ENCODE results near the gene KIF5C. TPM values are rescaled to one million over a fixed set of nuclear protein-coding genes. Genes with fewer than 3 reads are reported as not detected.

The KIF5C gene
- total RNA-seq, 1 donor from 2014 or later: 24.3 TPM

- DNase-seq (ENCODE audit: low read depth): no peak
- H3K9me3 Mint-ChIP-seq (ENCODE audit: unreplicated experiment): no peaks in the 10 kb centered on the region
- peaks cover 6% of the 10 kb centered on the region for H3K36me3 Mint-ChIP-seq (ENCODE audit: low read depth, unreplicated experiment)
- FAIRE-seq: no peak
- Histone ChIP-seq H3K4me1 (ENCODE audit: insufficient read depth, low read length) (no peaks in the 10 kb centered on the region), H3K27me3 (ENCODE audit: insufficient read depth, low read length) (no peaks in the 10 kb centered on the region), H3K9me3 (ENCODE audit: insufficient read depth, low read depth, low read length) (no peaks in the 10 kb centered on the region), H3K4me2 (ENCODE audit: low read length) (no peak overlapping the region), H3K4me3 (ENCODE audit: insufficient read depth, low read depth, low read length) (no peak overlapping the region), H2AFZ (ENCODE audit: low read depth, low read length) (no peak overlapping the region), H3K79me2 (ENCODE audit: insufficient read depth, low read length) (no peaks in the 10 kb centered on the region), H3K36me3 (ENCODE audit: insufficient read depth, low read length) (no peaks in the 10 kb centered on the region), H3K27ac (ENCODE audit: low read depth, low read length) (no peak overlapping the region), H3K9ac (ENCODE audit: low read length) (no peak overlapping the region), H4K20me1 (ENCODE audit: insufficient read depth, low read length) (no peaks in the 10 kb centered on the region)
- H3K4me3 Mint-ChIP-seq (ENCODE audit: unreplicated experiment): no peak overlapping the region
- no peak overlapping the region for H3K27ac Mint-ChIP-seq (ENCODE audit: unreplicated experiment)
- H3K4me1 Mint-ChIP-seq (ENCODE audit: low read depth, unreplicated experiment): no peaks in the 10 kb centered on the region
- no peaks in the 10 kb centered on the region for H3K27me3 Mint-ChIP-seq (ENCODE audit: low read depth, unreplicated experiment)
- no peak for TF ChIP-seq EZH2 (IDR thresholded peaks at IDR 0.05; ENCODE audit: insufficient read depth, low read length)
- TF ChIP-seq CTCF (IDR thresholded peaks at IDR 0.05; ENCODE audit: insufficient read depth, low read depth, low read length): no peak
Observed at GRCh38 chr2:148970385-148970784, 95.4 kb downstream of the KIF5C start.

GRCh38 chr2:148971547-148971946, 96.5 kb downstream of the KIF5C start:
- H3K9ac ChIP-seq (ENCODE audit: low read length): no peak overlapping the region
- no peak overlapping the region for H2AFZ ChIP-seq (ENCODE audit: low read depth, low read length)
- TF ChIP-seq CTCF (IDR thresholded peaks at IDR 0.05; ENCODE audit: insufficient read depth, low read depth, low read length) (no peak), EZH2 (IDR thresholded peaks at IDR 0.05; ENCODE audit: insufficient read depth, low read length) (no peak)
- Mint-ChIP-seq H3K36me3 (ENCODE audit: low read depth, unreplicated experiment) (peaks cover 6% of the 10 kb centered on the region), H3K4me3 (ENCODE audit: unreplicated experiment) (no peak overlapping the region), H3K4me1 (ENCODE audit: low read depth, unreplicated experiment) (no peaks in the 10 kb centered on the region), H3K9me3 (ENCODE audit: unreplicated experiment) (no peaks in the 10 kb centered on the region), H3K27me3 (ENCODE audit: low read depth, unreplicated experiment) (no peaks in the 10 kb centered on the region), H3K27ac (ENCODE audit: unreplicated experiment) (no peak overlapping the region)
- no peak overlapping the region for H3K27ac ChIP-seq (ENCODE audit: low read depth, low read length)
- no peaks in the 10 kb centered on the region for H4K20me1 ChIP-seq (ENCODE audit: insufficient read depth, low read length)
- no peaks in the 10 kb centered on the region for H3K79me2 ChIP-seq (ENCODE audit: insufficient read depth, low read length)
- no peaks in the 10 kb centered on the region for H3K4me1 ChIP-seq (ENCODE audit: insufficient read depth, low read length)
- no peaks in the 10 kb centered on the region for H3K27me3 ChIP-seq (ENCODE audit: insufficient read depth, low read length)
- no peak overlapping the region for H3K4me3 ChIP-seq (ENCODE audit: insufficient read depth, low read depth, low read length)
- H3K9me3 ChIP-seq (ENCODE audit: insufficient read depth, low read depth, low read length): no peaks in the 10 kb centered on the region
- H3K36me3 ChIP-seq (ENCODE audit: insufficient read depth, low read length): no peaks in the 10 kb centered on the region
- DNase-seq (ENCODE audit: low read depth) (no peak), FAIRE-seq (no peak)
- H3K4me2 ChIP-seq (ENCODE audit: low read length): no peak overlapping the region

- Histone ChIP-seq H3K4me3 (ENCODE audit: insufficient read depth, low read depth, low read length) (no peak overlapping the region), H4K20me1 (ENCODE audit: insufficient read depth, low read length) (no peaks in the 10 kb centered on the region), H3K27ac (ENCODE audit: low read depth, low read length) (no peak overlapping the region), H3K9me3 (ENCODE audit: insufficient read depth, low read depth, low read length) (no peaks in the 10 kb centered on the region), H3K36me3 (ENCODE audit: insufficient read depth, low read length) (no peaks in the 10 kb centered on the region), H3K27me3 (ENCODE audit: insufficient read depth, low read length) (no peaks in the 10 kb centered on the region), H2AFZ (ENCODE audit: low read depth, low read length) (no peak overlapping the region), H3K9ac (ENCODE audit: low read length) (no peak overlapping the region), H3K79me2 (ENCODE audit: insufficient read depth, low read length) (no peaks in the 10 kb centered on the region), H3K4me1 (ENCODE audit: insufficient read depth, low read length) (no peaks in the 10 kb centered on the region), H3K4me2 (ENCODE audit: low read length) (no peak overlapping the region)
- Mint-ChIP-seq H3K4me1 (ENCODE audit: low read depth, unreplicated experiment) (no peaks in the 10 kb centered on the region), H3K36me3 (ENCODE audit: low read depth, unreplicated experiment) (peaks cover 6% of the 10 kb centered on the region), H3K27me3 (ENCODE audit: low read depth, unreplicated experiment) (no peaks in the 10 kb centered on the region), H3K9me3 (ENCODE audit: unreplicated experiment) (no peaks in the 10 kb centered on the region), H3K27ac (ENCODE audit: unreplicated experiment) (no peak overlapping the region), H3K4me3 (ENCODE audit: unreplicated experiment) (no peak overlapping the region)
- FAIRE-seq: no peak
- no peak for TF ChIP-seq EZH2 (IDR thresholded peaks at IDR 0.05; ENCODE audit: insufficient read depth, low read length)
- no peak for TF ChIP-seq CTCF (IDR thresholded peaks at IDR 0.05; ENCODE audit: insufficient read depth, low read depth, low read length)
- DNase-seq (ENCODE audit: low read depth): no peak
Observed at GRCh38 chr2:148974095-148974494, 99.1 kb downstream of the KIF5C start.

All from astrocyte (in vitro differentiated cells and primary cell).